Activated naive CD4-positive, alpha-beta T cell treated with anti-CD3 and anti-CD28 coated beads, Interleukin-2, amount 50 U/mL, for 24 hours (primary cell): ENCODE data around the gene C12orf42.

Source experiments
- H3K27ac Mint-ChIP-seq: one replicate; pipeline ENCODE4 v1.8.0; 2021; ENCODE audit warnings: mild to moderate bottlenecking, mixed read lengths
- H3K27me3 Mint-ChIP-seq: one replicate; pipeline ENCODE4 v1.8.0; 2021; ENCODE audit warnings: mixed read lengths
- H3K36me3 Mint-ChIP-seq: one replicate; pipeline ENCODE4 v1.8.0; 2021; ENCODE audit warnings: mixed read lengths
- H3K4me1 Mint-ChIP-seq: one replicate; pipeline ENCODE4 v1.8.0; 2021; ENCODE audit warnings: mixed read lengths
- H3K4me3 Mint-ChIP-seq: one replicate; pipeline ENCODE4 v1.8.0; 2021; ENCODE audit warnings: mild to moderate bottlenecking, mixed read lengths
- H3K9me3 Mint-ChIP-seq: one replicate; pipeline ENCODE4 v1.8.0; 2021; ENCODE audit warnings: mixed read lengths

Gene C12orf42

GRCh38 chr12:103422328-103422727 lies 73.4 kb downstream of the C12orf42 start:
- Mint-ChIP-seq H3K27me3 (no peaks in the 10 kb centered on the region), H3K9me3 (no peaks in the 10 kb centered on the region), H3K27ac (no peak overlapping the region), H3K4me3 (no peak overlapping the region), H3K36me3 (peaks cover 10% of the 10 kb centered on the region), H3K4me1 (no peaks in the 10 kb centered on the region)

GRCh38 chr12:103421402-103421801 lies 74.4 kb downstream of the C12orf42 start:
- Mint-ChIP-seq H3K4me3 (no peak overlapping the region), H3K4me1 (no peaks in the 10 kb centered on the region), H3K36me3 (peaks cover 13% of the 10 kb centered on the region), H3K27ac (no peak overlapping the region), H3K27me3 (no peaks in the 10 kb centered on the region), H3K9me3 (peaks cover 3% of the 10 kb centered on the region)

- H3K27me3 Mint-ChIP-seq, result no peaks in the 10 kb centered on the region
- H3K4me1 Mint-ChIP-seq, result no peaks in the 10 kb centered on the region
- peaks cover 15% of the 10 kb centered on the region for H3K9me3 Mint-ChIP-seq
- H3K27ac Mint-ChIP-seq, result no peak overlapping the region
- peaks cover 6% of the 10 kb centered on the region for H3K36me3 Mint-ChIP-seq
- no peak overlapping the region for H3K4me3 Mint-ChIP-seq
Measured at GRCh38 chr12:103415681-103416080, 80.1 kb downstream of the C12orf42 start.

- Mint-ChIP-seq H3K4me1 (no peaks in the 10 kb centered on the region), H3K4me3 (no peak overlapping the region), H3K9me3 (no peaks in the 10 kb centered on the region), H3K27ac (no peak overlapping the region), H3K36me3 (peaks cover 10% of the 10 kb centered on the region), H3K27me3 (no peaks in the 10 kb centered on the region)
Measured at GRCh38 chr12:103401421-103401820, 94.3 kb downstream of the C12orf42 start.

- Mint-ChIP-seq H3K4me1 (no peaks in the 10 kb centered on the region), H3K27me3 (no peaks in the 10 kb centered on the region), H3K4me3 (no peak overlapping the region), H3K9me3 (no peaks in the 10 kb centered on the region), H3K27ac (no peak overlapping the region), H3K36me3 (peaks cover 9% of the 10 kb centered on the region)
Measured at GRCh38 chr12:103399986-103400385, 95.8 kb downstream of the C12orf42 start.

- Mint-ChIP-seq H3K4me3 (no peak overlapping the region), H3K9me3 (peaks cover 5% of the 10 kb centered on the region), H3K4me1 (no peaks in the 10 kb centered on the region), H3K36me3 (peaks cover 15% of the 10 kb centered on the region), H3K27me3 (no peaks in the 10 kb centered on the region), H3K27ac (no peak overlapping the region)
Measured at GRCh38 chr12:103397536-103397935, 98.2 kb downstream of the C12orf42 start.

- Mint-ChIP-seq H3K27me3 (no peaks in the 10 kb centered on the region), H3K4me3 (no peak overlapping the region), H3K27ac (no peak overlapping the region), H3K4me1 (no peaks in the 10 kb centered on the region), H3K36me3 (peaks cover 18% of the 10 kb centered on the region), H3K9me3 (peaks cover 5% of the 10 kb centered on the region)
Measured at GRCh38 chr12:103392722-103393121, 103.0 kb downstream of the C12orf42 start.

GRCh38 chr12:103391103-103391502 lies 104.7 kb downstream of the C12orf42 start:
- Mint-ChIP-seq H3K36me3 (peaks cover 10% of the 10 kb centered on the region), H3K27ac (no peak overlapping the region), H3K9me3 (peaks cover 13% of the 10 kb centered on the region), H3K4me3 (no peak overlapping the region), H3K4me1 (no peaks in the 10 kb centered on the region), H3K27me3 (no peaks in the 10 kb centered on the region)

- Mint-ChIP-seq H3K4me3 (no peak overlapping the region), H3K36me3 (peaks cover 3% of the 10 kb centered on the region), H3K9me3 (peaks cover 9% of the 10 kb centered on the region), H3K4me1 (no peaks in the 10 kb centered on the region), H3K27me3 (no peaks in the 10 kb centered on the region), H3K27ac (no peak overlapping the region)
Measured at GRCh38 chr12:103387385-103387784, 108.4 kb downstream of the C12orf42 start.

- Mint-ChIP-seq H3K9me3 (peaks cover 9% of the 10 kb centered on the region), H3K4me3 (no peak overlapping the region), H3K36me3 (peaks cover 2% of the 10 kb centered on the region), H3K27ac (no peak overlapping the region), H3K4me1 (no peaks in the 10 kb centered on the region), H3K27me3 (no peaks in the 10 kb centered on the region)
Measured at GRCh38 chr12:103386451-103386850, 109.3 kb downstream of the C12orf42 start.

- Mint-ChIP-seq H3K9me3 (peaks cover 9% of the 10 kb centered on the region), H3K4me3 (no peak overlapping the region), H3K27me3 (no peaks in the 10 kb centered on the region), H3K27ac (no peak overlapping the region), H3K4me1 (no peaks in the 10 kb centered on the region), H3K36me3 (no peaks in the 10 kb centered on the region)
Measured at GRCh38 chr12:103382736-103383346, 112.9 kb downstream of the C12orf42 start.

GRCh38 chr12:103382119-103382518 lies 113.6 kb downstream of the C12orf42 start:
- H3K27ac Mint-ChIP-seq, result no peak overlapping the region
- H3K9me3 Mint-ChIP-seq, result peaks cover 4% of the 10 kb centered on the region
- H3K4me3 Mint-ChIP-seq, result no peak overlapping the region
- peaks cover under 1% of the 10 kb centered on the region for H3K4me1 Mint-ChIP-seq
- no peaks in the 10 kb centered on the region for H3K27me3 Mint-ChIP-seq
- H3K36me3 Mint-ChIP-seq, result no peaks in the 10 kb centered on the region

GRCh38 chr12:103379670-103380069 lies 116.1 kb downstream of the C12orf42 start:
- Mint-ChIP-seq H3K36me3 (no peaks in the 10 kb centered on the region), H3K4me1 (peaks cover 4% of the 10 kb centered on the region), H3K4me3 (no peak overlapping the region), H3K27ac (no peak overlapping the region), H3K27me3 (no peaks in the 10 kb centered on the region), H3K9me3 (no peaks in the 10 kb centered on the region)

- peaks cover 36% of the 10 kb centered on the region for H3K4me1 Mint-ChIP-seq
- no peaks in the 10 kb centered on the region for H3K9me3 Mint-ChIP-seq
- H3K27ac Mint-ChIP-seq, result peak overlapping the region; percentile 74
- H3K36me3 Mint-ChIP-seq, result peaks cover 2% of the 10 kb centered on the region
- no peak overlapping the region for H3K4me3 Mint-ChIP-seq
- H3K27me3 Mint-ChIP-seq, result no peaks in the 10 kb centered on the region
Measured at GRCh38 chr12:103373088-103373523, 122.7 kb downstream of the C12orf42 start.

- Mint-ChIP-seq H3K36me3 (peaks cover 13% of the 10 kb centered on the region), H3K9me3 (peaks cover 5% of the 10 kb centered on the region), H3K4me1 (peaks cover 32% of the 10 kb centered on the region), H3K27me3 (no peaks in the 10 kb centered on the region), H3K4me3 (no peak overlapping the region), H3K27ac (no peak overlapping the region)
Measured at GRCh38 chr12:103369929-103370328, 125.8 kb downstream of the C12orf42 start.

GRCh38 chr12:103368167-103368566 lies 127.6 kb downstream of the C12orf42 start:
- peaks cover 14% of the 10 kb centered on the region for H3K9me3 Mint-ChIP-seq
- H3K36me3 Mint-ChIP-seq, result peaks cover 16% of the 10 kb centered on the region
- H3K27me3 Mint-ChIP-seq, result no peaks in the 10 kb centered on the region
- H3K4me3 Mint-ChIP-seq, result no peak overlapping the region
- H3K4me1 Mint-ChIP-seq, result peaks cover 21% of the 10 kb centered on the region
- no peak overlapping the region for H3K27ac Mint-ChIP-seq

GRCh38 chr12:103354403-103354802 lies 141.4 kb downstream of the C12orf42 start:
- H3K27me3 Mint-ChIP-seq, result no peaks in the 10 kb centered on the region
- peaks cover 19% of the 10 kb centered on the region for H3K36me3 Mint-ChIP-seq
- no peak overlapping the region for H3K27ac Mint-ChIP-seq
- H3K4me3 Mint-ChIP-seq, result no peak overlapping the region
- H3K4me1 Mint-ChIP-seq, result peaks cover 9% of the 10 kb centered on the region
- H3K9me3 Mint-ChIP-seq, result peaks cover 15% of the 10 kb centered on the region
